Nephron (organoid): ENCODE data around the gene PAQR4.

ENCODE experiments used
- H3K27ac Mint-ChIP-seq, 3 experiments: 2 replicates each; pipeline ENCODE4 v1.8.0; 2020; ENCODE audit warnings: mixed read lengths in 3 of 3, mild to moderate bottlenecking in 2 of 3, moderate library complexity in 1 of 3
- H3K27me3 Mint-ChIP-seq: 2 replicates; pipeline ENCODE4 v1.8.0; 2021; ENCODE audit warnings: low read depth, mild to moderate bottlenecking, moderate library complexity, mixed read lengths
- H3K36me3 Mint-ChIP-seq: 2 replicates; pipeline ENCODE4 v1.8.0; 2020; ENCODE audit warnings: low read depth, mixed read lengths
- H3K4me1 Mint-ChIP-seq: 2 replicates; pipeline ENCODE4 v1.8.0; 2020; ENCODE audit warnings: mixed read lengths
- H3K4me3 Mint-ChIP-seq, 3 experiments: 2 replicates each; pipeline ENCODE4 v1.8.0; 2020; ENCODE audit warnings: mild to moderate bottlenecking in 3 of 3, mixed read lengths in 3 of 3, moderate library complexity in 2 of 3
- H3K9me3 Mint-ChIP-seq: 2 replicates; pipeline ENCODE4 v1.8.0; 2020; ENCODE audit warnings: mixed read lengths
- CTCF ChIP-seq, 3 experiments: fragments of 200-600 bp; sonication (generic); IDR thresholded peaks; one replicate each; pipeline ENCODE4 v1.5.0; 2021; ENCODE audit warnings: antibody characterized with exemption in 3 of 3; ENCODE audit not compliant: unreplicated experiment in 3 of 3

Gene PAQR4

GRCh38 chr16:2966808-2967191 lies 2.3 kb upstream of the PAQR4 start:
- no peaks in the 10 kb centered on the region for H3K9me3 Mint-ChIP-seq
- peaks cover 35% of the 10 kb centered on the region for H3K27me3 Mint-ChIP-seq
- H3K4me3 Mint-ChIP-seq = no peak overlapping the region
- H3K36me3 Mint-ChIP-seq = no peaks in the 10 kb centered on the region
- H3K4me1 Mint-ChIP-seq = peaks cover 8% of the 10 kb centered on the region
- H3K27ac Mint-ChIP-seq = no peak overlapping the region
- no peak for TF ChIP-seq CTCF (IDR thresholded peaks at IDR 0.05; ENCODE audit: unreplicated experiment in 3 of 3)

GRCh38 chr16:2967211-2967631 lies 1.9 kb upstream of the PAQR4 start:
- H3K4me1 Mint-ChIP-seq = peaks cover 12% of the 10 kb centered on the region
- TF ChIP-seq CTCF (IDR thresholded peaks at IDR 0.05; ENCODE audit: unreplicated experiment in 3 of 3) = no peak
- H3K9me3 Mint-ChIP-seq = no peaks in the 10 kb centered on the region
- H3K27me3 Mint-ChIP-seq = peaks cover 31% of the 10 kb centered on the region
- no peaks in the 10 kb centered on the region for H3K36me3 Mint-ChIP-seq
- no peak overlapping the region for H3K4me3 Mint-ChIP-seq
- no peak overlapping the region for H3K27ac Mint-ChIP-seq

GRCh38 chr16:2967721-2968161 lies 1.4 kb upstream of the PAQR4 start:
- Mint-ChIP-seq H3K4me1 (peaks cover 18% of the 10 kb centered on the region), H3K27me3 (peaks cover 31% of the 10 kb centered on the region), H3K36me3 (no peaks in the 10 kb centered on the region), H3K27ac (no peak overlapping the region), H3K9me3 (no peaks in the 10 kb centered on the region), H3K4me3 (peak overlapping the region; percentile 80 to 87 (median 85))
- TF ChIP-seq CTCF (IDR thresholded peaks at IDR 0.05; ENCODE audit: unreplicated experiment in 3 of 3) = no peak

- H3K36me3 Mint-ChIP-seq = no peaks in the 10 kb centered on the region
Measured at GRCh38 chr16:2968368-2968737, 795 bp upstream of the PAQR4 start.

GRCh38 chr16:2969545-2970521 lies 685 bp downstream of the PAQR4 start:
- Mint-ChIP-seq H3K9me3 (no peaks in the 10 kb centered on the region), H3K4me1 (peaks cover 19% of the 10 kb centered on the region), H3K36me3 (no peaks in the 10 kb centered on the region), H3K4me3 (peak overlapping the region; percentile 75 to 82 (median 82)), H3K27me3 (peaks cover 16% of the 10 kb centered on the region), H3K27ac (no peak overlapping the region)
- peak; percentile 17 to 25 (median 17) for TF ChIP-seq CTCF (IDR thresholded peaks at IDR 0.05; ENCODE audit: unreplicated experiment in 3 of 3)

More at GRCh38 chr16:2968368-2968737, 795 bp upstream of the PAQR4 start:
- Mint-ChIP-seq H3K9me3 (no peaks in the 10 kb centered on the region), H3K27me3 (peaks cover 28% of the 10 kb centered on the region), H3K4me3 (peak overlapping the region; percentile 80 to 87 (median 85)), H3K4me1 (peaks cover 19% of the 10 kb centered on the region), H3K27ac (peak overlapping the region in 1 of 3 experiments; percentile 49)
- TF ChIP-seq CTCF (IDR thresholded peaks at IDR 0.05; ENCODE audit: unreplicated experiment in 3 of 3) = no peak
